H9 (cell line): Measurements from ENCODE around the gene DCAF15. TPM values are rescaled to one million over a fixed set of nuclear protein-coding genes. Genes with fewer than 3 reads are reported as not detected.

ENCODE experiments used
- DNase-seq: peaks from one replicate; pipeline ENCODE4 v3.0.0-alpha.2; 2017
- H2AFZ ChIP-seq: one replicate; pipeline ENCODE4 v1.6.1; 2013; ENCODE audit warnings: mild to moderate bottlenecking, low read length, control low read depth, moderate library complexity
- H2AK5ac ChIP-seq: 2 replicates; pipeline ENCODE4 v1.6.1; 2013; ENCODE audit warnings: low read length, control low read depth, mixed read lengths; ENCODE audit not compliant: insufficient read length
- H2BK120ac ChIP-seq: one replicate; pipeline ENCODE4 v1.6.1; 2013; ENCODE audit warnings: low read depth, mild to moderate bottlenecking, low read length, control low read depth, inconsistent platforms; ENCODE audit not compliant: poor library complexity, severe bottlenecking
- H2BK12ac ChIP-seq: 2 replicates; pipeline ENCODE4 v1.6.1; 2013; ENCODE audit warnings: low read length, control low read depth, mixed read lengths, low read depth; ENCODE audit not compliant: insufficient read length
- H2BK15ac ChIP-seq: 2 replicates; pipeline ENCODE4 v1.6.1; 2013; ENCODE audit warnings: low read depth, low read length, control low read depth
- H2BK20ac ChIP-seq: one replicate; pipeline ENCODE4 v1.6.1; 2013; ENCODE audit warnings: low read depth, mild to moderate bottlenecking, low read length, control low read depth, inconsistent platforms; ENCODE audit not compliant: poor library complexity, severe bottlenecking
- H2BK5ac ChIP-seq: 2 replicates; pipeline ENCODE4 v1.6.1; 2013; ENCODE audit warnings: low read length, control low read depth, mixed read lengths; ENCODE audit not compliant: insufficient read length
- H3K14ac ChIP-seq: 2 replicates; pipeline ENCODE4 v1.6.1; 2013; ENCODE audit warnings: low read length, control low read depth; ENCODE audit not compliant: insufficient read depth
- H3K18ac ChIP-seq: 2 replicates; pipeline ENCODE4 v1.6.1; 2013; ENCODE audit warnings: low read depth, mild to moderate bottlenecking, mixed read lengths, low read length, control low read depth; ENCODE audit not compliant: insufficient read length
- H3K23ac ChIP-seq: 2 replicates; pipeline ENCODE4 v1.6.1; 2013; ENCODE audit warnings: low read length, control low read depth, mixed read lengths, low read depth; ENCODE audit not compliant: insufficient read length
- H3K23me2 ChIP-seq: 2 replicates; pipeline ENCODE4 v1.6.1; 2013; ENCODE audit warnings: low read depth, mild to moderate bottlenecking, mixed read lengths, low read length, control low read depth; ENCODE audit not compliant: insufficient read length, poor library complexity, severe bottlenecking
- H3K27ac ChIP-seq: 2 replicates; pipeline ENCODE4 v1.5.1; 2013; ENCODE audit warnings: low read length, control low read depth, mixed read lengths, low read depth; ENCODE audit not compliant: insufficient read length
- H3K27me3 ChIP-seq: 2 replicates; pipeline ENCODE4 v1.6.1; 2013; ENCODE audit warnings: low read length, control low read depth, inconsistent platforms; ENCODE audit not compliant: insufficient read depth
- H3K4ac ChIP-seq: 2 replicates; pipeline ENCODE4 v1.6.1; 2013; ENCODE audit warnings: low read depth, mild to moderate bottlenecking, control low read depth, inconsistent platforms, low read length, moderate library complexity
- H3K4me1 ChIP-seq: 2 replicates; pipeline ENCODE4 v1.6.1; 2013; ENCODE audit warnings: low read length, control low read depth, inconsistent platforms; ENCODE audit not compliant: insufficient read depth
- H3K4me2 ChIP-seq: 2 replicates; pipeline ENCODE4 v1.6.1; 2013; ENCODE audit warnings: low read length, control low read depth, mixed read lengths; ENCODE audit not compliant: insufficient read length, insufficient read depth
- H3K56ac ChIP-seq: 2 replicates; pipeline ENCODE4 v1.6.1; 2013; ENCODE audit warnings: low read depth, mild to moderate bottlenecking, mixed read lengths, low read length, control low read depth; ENCODE audit not compliant: insufficient read length
- H3K79me1 ChIP-seq: 2 replicates; pipeline ENCODE4 v1.6.1; 2013; ENCODE audit warnings: low read depth, mild to moderate bottlenecking, moderate library complexity, low read length, control low read depth, inconsistent platforms; ENCODE audit not compliant: insufficient read depth, poor library complexity, severe bottlenecking
- H3K79me2 ChIP-seq: 2 replicates; pipeline ENCODE4 v1.6.1; 2013; ENCODE audit warnings: low read length, control low read depth, inconsistent platforms; ENCODE audit not compliant: insufficient read depth
- H3K9ac ChIP-seq: 2 replicates; pipeline ENCODE4 v1.6.1; 2013; ENCODE audit warnings: low read length, control low read depth, mixed read lengths; ENCODE audit not compliant: insufficient read length; ENCODE audit errors: extremely low read depth
- H3K9me3 ChIP-seq: one replicate; pipeline ENCODE4 v1.6.1; 2013; ENCODE audit warnings: low read depth, low read length, inconsistent platforms; ENCODE audit not compliant: control insufficient read depth
- H3T11ph ChIP-seq: one replicate; pipeline ENCODE4 v1.6.1; 2013; ENCODE audit warnings: mild to moderate bottlenecking, low read length, control low read depth, inconsistent platforms
- H4K20me1 ChIP-seq: one replicate; pipeline ENCODE4 v1.6.1; 2013; ENCODE audit not compliant: control insufficient read depth, insufficient read length, insufficient read depth
- H4K5ac ChIP-seq: 2 replicates; pipeline ENCODE4 v1.6.1; 2013; ENCODE audit warnings: low read depth, mild to moderate bottlenecking, mixed read lengths, low read length, control low read depth; ENCODE audit not compliant: insufficient read length
- H4K8ac ChIP-seq: replicated peaks from 2 replicates; pipeline ENCODE4 v1.6.1; 2013; ENCODE audit warnings: low read length, control low read depth, mixed read lengths, low read depth; ENCODE audit not compliant: insufficient read length
- H4K91ac ChIP-seq: 2 replicates; pipeline ENCODE4 v1.6.1; 2013; ENCODE audit warnings: low read depth, mild to moderate bottlenecking, moderate library complexity, mixed read lengths, low read length, control low read depth; ENCODE audit not compliant: insufficient read length
- H3K27ac Mint-ChIP-seq, 3 experiments: 2 replicates in 2 of 3; 3 replicates in 1 of 3; pipeline ENCODE4 v1.8.0; 2020 to 2021; ENCODE audit warnings: mixed read lengths in 3 of 3, mild to moderate bottlenecking in 1 of 3, moderate library complexity in 1 of 3
- H3K27me3 Mint-ChIP-seq: 2 replicates; pipeline ENCODE4 v1.8.0; 2021; ENCODE audit warnings: low read depth, mild to moderate bottlenecking, moderate library complexity, mixed read lengths
- H3K36me3 Mint-ChIP-seq, 3 experiments: 2 replicates in 2 of 3; 3 replicates in 1 of 3; pipeline ENCODE4 v1.8.0; 2020 to 2021; ENCODE audit warnings: low read depth in 3 of 3, mixed read lengths in 3 of 3; ENCODE audit not compliant: insufficient read depth in 1 of 3
- H3K4me1 Mint-ChIP-seq, 2 experiments: 2 replicates each; pipeline ENCODE4 v1.8.0; 2020; ENCODE audit warnings: mixed read lengths in 2 of 2
- H3K4me3 Mint-ChIP-seq, 2 experiments: 2 replicates in 1 of 2; 3 replicates in 1 of 2; pipeline ENCODE4 v1.8.0; 2020 to 2021; ENCODE audit warnings: mild to moderate bottlenecking in 2 of 2, mixed read lengths in 2 of 2, moderate library complexity in 1 of 2
- H3K9me3 Mint-ChIP-seq, 2 experiments: 2 replicates in 1 of 2; 3 replicates in 1 of 2; pipeline ENCODE4 v1.8.0; 2020; ENCODE audit warnings: mild to moderate bottlenecking in 2 of 2, mixed read lengths in 2 of 2, moderate library complexity in 1 of 2
- CTCF ChIP-seq: fragments of 200-600 bp; sonication (generic); conservative IDR thresholded peaks from 3 replicates; pipeline ENCODE4 v1.8.0; 2021; ENCODE audit warnings: antibody characterized with exemption, mild to moderate bottlenecking
- WGBS: extraction: QIAGEN DNeasy Blood & Tissue Kit; methylation state at CpG from one replicate; pipeline ENCODE4 v1.1.7; 2013; ENCODE audit warnings: missing lambda C conversion rate, low lambda C conversion rate, mixed read lengths; ENCODE audit not compliant: insufficient read length; ENCODE audit errors: extremely low coverage; 5-methylcytosine and 5-hydroxymethylcytosine counted together
- total RNA-seq: library from RNA; stranded (reverse); gene quantifications from 2 replicates; pipeline ENCODE4 v1.2.1, GENCODE V29; 2021

The DCAF15 gene
- total RNA-seq, 1 experiment from 2014 or later = 82.5 TPM

GRCh38 chr19:13908674-13909073 is 43.6 kb upstream of the DCAF15 start:
- no peaks in the 10 kb centered on the region for H3K79me2 ChIP-seq
- no peak overlapping the region for H3K9ac ChIP-seq
- Mint-ChIP-seq H3K4me1 (peaks cover 9 to 10% of the 10 kb centered on the region in 2 experiments), H3K36me3 (peaks cover 8 to 40% (median 22%) of the 10 kb centered on the region in 3 experiments; a peak in 6 of 7 replicates), H3K27ac (no peak overlapping the region), H3K4me3 (no peak overlapping the region), H3K27me3 (peaks cover 14% of the 10 kb centered on the region), H3K9me3 (peaks cover 0 to 2% of the 10 kb centered on the region in 2 experiments; a peak in 2 of 5 replicates)
- no peak overlapping the region for H2BK5ac ChIP-seq
- no peak overlapping the region for H3K4me2 ChIP-seq
- no peaks in the 10 kb centered on the region for H3K27me3 ChIP-seq
- TF ChIP-seq CTCF = no peak
- peaks cover 10% of the 10 kb centered on the region for H3K23me2 ChIP-seq
- H2BK12ac ChIP-seq = no peak overlapping the region
- H3K79me1 ChIP-seq = no peaks in the 10 kb centered on the region
- no CpG with 5 or more reads among the region's 8 CpGs for WGBS
- H3K56ac ChIP-seq = no peak overlapping the region
- no peak overlapping the region for H3T11ph ChIP-seq
- H3K9me3 ChIP-seq = no peaks in the 10 kb centered on the region
- H4K91ac ChIP-seq = no peak overlapping the region
- H2AFZ ChIP-seq = no peak overlapping the region
- H3K4me1 ChIP-seq = no peaks in the 10 kb centered on the region
- H4K5ac ChIP-seq = no peak overlapping the region
- no peak overlapping the region for H4K8ac ChIP-seq
- no peak overlapping the region for H2BK20ac ChIP-seq
- H3K14ac ChIP-seq = no peak overlapping the region
- H2BK15ac ChIP-seq = no peak overlapping the region
- H3K4ac ChIP-seq = no peak overlapping the region
- DNase-seq = no peak
- H2BK120ac ChIP-seq = no peak overlapping the region
- no peak overlapping the region for H3K27ac ChIP-seq
- no peak overlapping the region for H2AK5ac ChIP-seq
- H3K23ac ChIP-seq = no peak overlapping the region
- H3K18ac ChIP-seq = no peak overlapping the region
- H4K20me1 ChIP-seq = no peaks in the 10 kb centered on the region
